ENCODE data around the gene CCDC60.

- TF ChIP-seq CTCF (IDR thresholded peaks at IDR 0.05) (no peak), POLR2A (IDR thresholded peaks at IDR 0.05) (no peak)
Measured at GRCh38 chr12:119528241-119528640, 193.7 kb downstream of the CCDC60 start.

All from adrenal gland (tissue), 5 donors.